ENCODE measurements around the gene HCAR3.

HCAR3 gene

DNA sequence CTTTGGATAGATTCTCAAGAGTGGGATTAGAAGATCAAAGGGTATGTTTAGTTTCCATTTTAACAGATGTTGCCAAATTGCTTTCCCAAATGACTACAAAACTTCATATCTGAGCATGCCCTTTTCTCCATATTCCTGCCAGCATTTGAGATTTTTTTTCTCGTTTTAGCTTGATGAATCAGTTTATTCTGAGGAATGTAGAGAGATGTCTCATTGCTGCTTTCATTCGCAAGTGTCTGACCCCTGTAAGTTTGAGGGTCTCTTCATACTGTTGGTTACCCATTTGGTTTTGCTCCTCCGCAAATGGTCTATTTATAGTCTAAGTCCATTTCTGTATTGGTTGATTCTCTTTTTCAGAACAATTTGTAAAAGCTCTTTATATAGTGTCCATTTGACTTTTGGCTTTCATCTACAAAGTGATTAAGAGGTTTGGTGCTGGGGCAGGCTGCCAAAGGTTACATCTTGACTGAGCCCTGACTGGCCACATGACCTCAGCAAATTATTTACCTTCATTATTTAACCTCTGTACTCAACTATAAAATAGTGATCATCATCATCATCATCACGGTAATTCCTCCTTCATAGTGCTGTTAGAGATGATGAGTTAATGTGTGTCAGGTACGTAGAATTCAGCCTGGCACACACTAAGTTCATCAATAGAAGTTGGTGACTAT, 47.1 kb downstream of the HCAR3 start:
- no peak for DNase-seq (ENCODE audit: low read depth in 2 of 2)

DNA sequence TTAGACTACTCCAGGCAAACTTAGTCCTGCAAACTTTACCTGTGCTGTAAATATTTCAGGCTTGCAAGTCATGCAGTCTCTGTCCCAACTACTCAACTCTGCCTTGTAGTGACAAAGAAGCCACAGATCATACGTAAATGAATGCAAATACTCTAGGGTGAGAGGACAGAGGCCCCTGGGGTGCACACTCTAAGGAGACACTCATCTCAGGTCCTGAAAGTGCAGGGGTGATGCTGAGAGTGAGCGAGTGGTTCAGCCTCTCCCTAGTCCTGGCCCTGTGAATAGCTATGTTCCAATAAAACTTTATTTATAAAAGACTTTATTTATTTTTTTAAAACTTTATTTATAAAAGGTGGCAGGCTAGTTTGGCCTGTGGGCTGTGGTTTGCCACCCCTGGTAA, 48.3 kb downstream of the HCAR3 start:
- DNase-seq (ENCODE audit: low read depth in 2 of 2) = no peak

DNA sequence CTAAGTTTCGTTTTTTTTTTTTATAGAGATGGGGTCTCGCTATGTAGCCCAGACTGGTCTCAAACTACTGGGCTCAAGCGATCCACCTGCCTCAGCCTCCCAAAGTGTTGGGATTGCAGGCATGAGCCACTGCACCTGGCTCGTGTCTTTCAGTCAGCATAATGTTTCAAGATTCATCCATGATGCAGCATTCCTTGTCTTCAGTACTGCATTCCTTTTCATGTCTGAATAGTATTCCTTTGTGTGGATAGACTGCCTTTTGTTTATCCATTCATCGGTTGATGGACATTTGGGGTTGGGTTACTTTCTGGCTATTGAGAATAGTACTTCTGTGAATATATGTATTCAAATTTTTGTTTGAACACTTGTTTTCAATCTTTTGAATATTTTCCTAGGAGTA, 50.9 kb downstream of the HCAR3 start:
- no peak for DNase-seq (ENCODE audit: low read depth in 2 of 2)

DNA sequence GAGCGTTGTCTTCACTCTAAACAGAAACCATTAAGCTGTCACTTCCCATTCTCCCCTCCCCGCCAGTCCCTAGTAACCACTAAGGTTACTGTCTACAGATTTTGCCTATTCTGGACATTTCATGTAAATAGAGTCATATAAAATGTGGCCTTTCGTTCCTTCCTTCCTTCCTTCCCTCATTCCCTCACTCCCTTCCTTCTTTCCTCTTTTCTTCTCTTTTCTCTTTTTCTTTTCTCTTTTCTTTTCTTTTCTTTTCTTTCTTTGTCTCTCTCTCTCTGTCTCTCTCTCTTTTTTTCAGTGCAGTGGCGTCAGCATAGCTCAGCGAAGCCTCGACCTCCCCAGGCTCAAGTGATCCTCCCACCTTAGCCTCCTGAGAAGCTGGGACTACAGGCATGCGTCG, 51.3 kb downstream of the HCAR3 start:
- DNase-seq (ENCODE audit: low read depth in 2 of 2) = no peak

Measured in stimulated activated CD4-positive, alpha-beta T cell treated with anti-CD3 and anti-CD28 coated beads, Interleukin-1b, Interleukin-23, amount 100 ng/mL, for 4 hours (primary cell).